CD4-positive, alpha-beta T cell treated with Interleukin-4 for 1 hour (primary cell): ENCODE data around the gene NEK7.
"Not testable (repeated sequence)": the region's sequence is repeated elsewhere in the genome, so short reads cannot be mapped to it uniquely, and the experiment has no call there.

Experiments used
- DNase-seq, 2 donors: peaks; one replicate each; pipeline ENCODE4 v3.0.0-alpha.2; 2020 to 2022

Gene NEK7

DNA sequence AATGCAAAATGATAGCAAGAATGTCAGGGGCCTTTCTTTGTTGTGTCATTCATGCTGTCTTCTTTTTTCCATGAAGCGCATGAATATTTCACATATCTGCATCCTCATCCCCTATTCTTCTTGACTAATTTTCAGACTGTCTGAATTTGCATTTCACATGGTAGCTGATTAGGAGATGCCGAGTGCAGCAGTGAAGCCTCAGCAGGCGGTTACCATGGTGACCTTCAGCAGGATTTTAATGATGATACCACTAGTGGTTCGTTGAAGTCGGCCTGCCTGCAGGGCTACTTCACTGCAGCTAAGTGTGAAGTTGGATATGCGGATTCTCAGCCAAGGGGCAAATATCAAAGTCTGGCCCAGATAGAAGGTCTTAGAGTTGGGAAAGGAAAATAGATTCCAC lies 141.8 kb downstream of the NEK7 start:
- no peak for DNase-seq

DNA sequence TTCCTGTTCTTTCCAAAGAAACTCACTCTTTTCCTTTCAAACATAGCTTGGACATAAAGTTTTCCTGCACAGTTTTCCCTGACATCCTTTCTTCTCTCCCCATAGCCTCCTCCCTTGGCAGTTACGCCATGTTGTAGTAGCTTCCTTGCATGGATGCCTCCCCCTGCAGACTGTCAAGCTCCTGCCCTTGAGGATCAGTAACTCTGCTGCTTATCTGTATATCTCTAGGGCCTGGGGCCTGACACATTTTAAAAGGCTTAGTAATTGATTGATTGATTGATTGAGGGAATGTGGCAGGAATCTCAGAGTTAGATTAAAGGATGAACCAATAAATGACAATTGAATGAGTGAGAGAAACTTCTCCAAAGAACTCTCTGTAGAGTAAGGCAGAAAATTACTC lies 143.7 kb downstream of the NEK7 start:
- no peak for DNase-seq

DNA sequence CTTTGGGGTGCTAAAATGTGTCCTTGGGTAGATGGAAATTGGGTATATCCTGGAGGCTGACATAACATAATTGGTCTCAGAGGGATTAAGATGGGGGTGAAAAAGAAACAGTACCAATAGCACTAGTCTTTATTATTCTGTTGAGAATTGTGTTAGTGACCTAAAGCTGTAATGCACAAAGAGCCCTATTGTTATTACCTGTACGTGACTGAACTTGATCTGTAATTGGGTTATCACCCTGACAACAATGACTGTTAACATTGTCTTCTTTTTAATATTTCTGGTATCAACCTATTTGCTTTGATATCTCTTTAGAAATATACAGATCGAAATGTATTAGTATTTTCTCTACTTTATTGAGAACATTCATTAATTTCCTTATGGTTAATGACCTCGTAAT lies 147.6 kb downstream of the NEK7 start:
- no peak for DNase-seq

- DNase-seq, result not testable (repeated sequence)
Observed at GRCh38 chr1:198314817-198315216, 158.0 kb downstream of the NEK7 start.

DNA sequence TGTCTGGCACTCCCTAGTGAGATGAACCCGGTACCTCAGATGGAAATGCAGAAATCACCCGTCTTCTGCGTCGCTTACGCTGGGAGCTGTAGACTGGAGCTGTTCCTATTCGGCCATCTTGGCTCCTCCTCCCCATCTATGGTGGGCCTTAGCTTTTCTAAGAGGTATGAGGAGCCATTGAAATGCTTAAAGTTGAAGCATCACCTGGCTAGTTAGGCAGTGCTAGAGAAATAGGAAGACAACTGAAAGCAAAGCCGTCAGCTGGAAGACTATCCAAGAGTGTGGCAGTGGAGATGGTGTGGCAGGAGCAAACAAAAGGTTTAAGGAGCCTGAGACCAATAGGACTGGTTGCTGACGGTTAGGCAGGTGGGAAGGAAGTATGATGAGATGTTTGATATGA lies 158.5 kb downstream of the NEK7 start:
- DNase-seq, result not testable (repeated sequence)

GRCh38 chr1:198316546-198317100 lies 159.8 kb downstream of the NEK7 start:
- no peak for DNase-seq

DNA sequence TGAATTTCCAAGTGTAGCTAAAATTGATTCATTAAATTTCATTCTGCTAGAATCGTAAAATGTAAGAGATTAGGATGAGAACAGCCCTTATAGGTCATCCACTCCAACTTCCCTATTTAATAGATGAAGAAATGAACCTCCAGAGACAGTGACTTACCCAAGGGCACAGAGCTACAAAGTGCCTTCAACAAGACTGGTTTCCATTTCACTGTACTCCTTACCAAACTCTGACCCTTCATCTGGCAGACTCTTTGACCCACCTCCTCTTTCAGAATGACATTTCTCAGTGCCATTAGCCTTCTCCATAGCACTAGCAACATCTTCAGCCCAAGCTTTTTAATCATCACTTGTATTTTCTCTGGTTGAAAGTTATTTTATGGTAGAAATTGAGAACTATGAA lies 161.3 kb downstream of the NEK7 start:
- DNase-seq, result no peak

DNA sequence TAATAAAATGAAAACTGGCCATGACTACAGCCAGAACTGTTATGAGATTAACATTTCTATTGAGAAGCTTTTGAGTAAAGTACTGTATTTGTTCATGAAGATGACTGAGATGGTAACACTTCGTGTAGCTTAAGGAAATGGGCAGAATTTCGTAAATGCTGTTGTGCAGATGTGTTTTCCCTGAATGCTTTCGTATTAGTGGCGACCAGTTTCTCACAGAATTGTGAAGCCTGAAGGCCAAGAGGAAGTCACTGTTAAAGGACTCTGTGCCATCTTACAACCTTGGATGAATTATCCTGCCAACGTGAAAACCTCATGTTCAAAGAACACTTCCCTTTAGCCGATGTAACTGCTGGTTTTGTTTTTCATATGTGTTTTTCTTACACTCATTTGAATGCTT lies 164.0 kb downstream of the NEK7 start:
- DNase-seq, result no peak

DNA sequence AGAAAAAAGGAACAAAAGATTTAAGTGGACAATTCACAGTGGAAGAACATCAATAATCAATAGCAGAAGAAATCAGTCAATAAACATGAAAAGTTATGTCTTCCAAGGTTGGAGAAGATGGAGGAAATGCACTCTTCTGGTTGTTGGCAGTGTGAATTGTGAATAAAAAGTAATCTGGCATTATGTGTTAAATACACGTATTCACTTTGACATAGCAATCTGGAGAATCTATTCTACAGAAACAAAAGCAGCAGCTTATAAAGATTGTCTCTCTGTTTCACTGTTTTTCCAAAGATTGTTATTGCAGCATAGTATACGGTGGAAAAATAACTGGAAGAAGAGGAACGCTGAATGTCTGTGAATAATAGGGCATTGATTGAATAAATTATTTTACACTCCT lies 169.4 kb downstream of the NEK7 start:
- DNase-seq, result no peak

- no peak for DNase-seq
Observed at GRCh38 chr1:198326915-198327314, 170.1 kb downstream of the NEK7 start.

DNA sequence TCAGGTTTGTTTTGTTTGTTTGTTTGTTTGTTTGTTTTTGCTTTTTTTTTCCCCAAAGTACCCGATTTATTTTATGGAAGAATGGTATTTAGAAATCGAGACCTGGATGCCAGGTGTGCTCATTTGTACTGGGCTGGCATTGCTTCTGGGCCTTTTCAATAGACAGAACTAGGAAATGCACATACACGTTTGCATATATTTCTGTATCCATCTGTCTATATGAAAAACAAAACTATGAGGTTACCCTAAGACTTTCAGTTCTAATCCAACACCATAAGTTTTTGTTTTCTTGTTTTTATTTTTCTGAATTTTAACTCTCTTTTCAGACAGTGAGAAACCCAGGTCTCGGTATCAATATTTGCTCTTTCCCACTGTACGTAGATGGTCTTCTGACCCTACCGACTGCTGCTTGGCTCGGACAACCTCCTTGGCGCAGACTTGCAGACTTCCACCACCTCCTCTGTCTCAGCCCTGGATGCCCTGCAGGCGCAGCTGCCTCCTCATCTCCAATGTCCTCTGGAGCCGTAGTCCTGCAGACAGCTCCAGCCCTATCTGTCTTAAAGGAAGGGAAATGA lies 171.7 kb downstream of the NEK7 start:
- no peak for DNase-seq

GRCh38 chr1:198330982-198331615 lies 174.3 kb downstream of the NEK7 start:
- no peak for DNase-seq

GRCh38 chr1:198333744-198334143 lies 176.9 kb downstream of the NEK7 start:
- DNase-seq, result no peak

- no peak for DNase-seq
Observed at GRCh38 chr1:198335663-198336062, 178.9 kb downstream of the NEK7 start.

- no peak for DNase-seq
Observed at GRCh38 chr1:198337886-198338285, 181.1 kb downstream of the NEK7 start.

DNA sequence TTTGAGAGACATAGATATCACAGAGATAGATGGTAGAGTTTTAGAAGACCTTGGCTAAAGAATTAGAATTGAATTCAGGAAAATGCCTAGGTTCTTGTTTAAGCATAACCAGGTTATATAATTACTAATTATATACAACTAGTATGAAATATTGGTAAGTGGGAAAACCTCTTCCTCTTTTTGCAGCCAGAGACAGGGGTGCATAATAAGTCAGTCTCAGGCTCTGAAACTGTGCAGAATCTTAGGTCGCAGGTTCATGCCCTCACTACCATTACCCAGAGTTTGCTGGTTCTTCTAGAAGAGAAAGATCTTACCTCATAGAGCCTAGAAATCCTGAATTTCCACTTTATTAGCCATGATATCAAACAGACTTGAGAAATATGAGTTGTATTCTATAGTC lies 183.3 kb downstream of the NEK7 start:
- no peak for DNase-seq

GRCh38 chr1:198346178-198346577 lies 189.4 kb downstream of the NEK7 start:
- no peak for DNase-seq

DNA sequence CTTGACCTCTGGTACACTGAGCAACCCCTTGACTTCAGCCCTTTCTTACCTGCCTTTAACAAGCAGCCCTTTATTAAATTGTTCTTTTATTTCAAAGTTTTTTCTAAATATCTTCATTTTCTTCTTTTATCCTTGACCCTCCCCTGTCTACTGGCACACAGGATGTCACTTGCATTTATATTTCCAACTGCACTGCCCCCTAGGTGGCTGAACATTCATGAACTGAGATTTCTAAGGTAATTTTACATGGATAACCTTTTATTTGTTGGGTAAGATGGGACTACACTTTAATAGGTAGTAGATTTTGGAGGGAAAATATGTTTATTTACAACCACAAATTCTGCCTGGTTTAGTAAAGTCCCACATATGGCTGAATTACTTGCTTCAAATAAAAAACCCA lies 193.7 kb downstream of the NEK7 start:
- no peak for DNase-seq

- no peak for DNase-seq
Observed at GRCh38 chr1:198352975-198353695, 196.3 kb downstream of the NEK7 start.

GRCh38 chr1:198357937-198358336 lies 201.1 kb downstream of the NEK7 start:
- DNase-seq, result no peak

- peak in 1 of 2 donors; percentile 50 for DNase-seq
Observed at GRCh38 chr1:198359024-198359653, 202.3 kb downstream of the NEK7 start.

DNA sequence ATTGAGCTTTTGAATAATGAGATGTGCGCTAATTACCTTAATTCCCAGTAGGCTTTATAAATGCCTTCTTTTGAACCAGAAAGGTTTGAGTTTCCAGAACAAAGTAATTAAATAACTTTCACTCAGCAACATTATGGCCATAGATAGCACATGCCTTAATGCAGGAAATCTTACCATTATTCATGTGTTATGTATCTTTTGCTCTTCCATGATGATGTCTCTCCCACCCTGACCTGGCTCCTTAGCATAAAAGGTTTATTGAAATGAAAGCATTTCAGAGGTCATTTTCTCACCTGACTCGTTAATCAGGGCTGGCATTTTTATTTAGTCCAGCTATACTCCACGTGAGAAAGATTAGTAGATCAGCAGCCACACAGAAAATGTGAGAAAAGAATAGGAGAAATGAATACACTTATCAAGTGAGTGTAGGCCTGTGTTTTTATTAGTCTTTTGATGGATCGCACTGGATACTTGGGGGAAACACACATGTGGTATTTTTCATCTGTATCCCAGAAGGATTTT lies 203.5 kb downstream of the NEK7 start:
- DNase-seq, result no peak

DNA sequence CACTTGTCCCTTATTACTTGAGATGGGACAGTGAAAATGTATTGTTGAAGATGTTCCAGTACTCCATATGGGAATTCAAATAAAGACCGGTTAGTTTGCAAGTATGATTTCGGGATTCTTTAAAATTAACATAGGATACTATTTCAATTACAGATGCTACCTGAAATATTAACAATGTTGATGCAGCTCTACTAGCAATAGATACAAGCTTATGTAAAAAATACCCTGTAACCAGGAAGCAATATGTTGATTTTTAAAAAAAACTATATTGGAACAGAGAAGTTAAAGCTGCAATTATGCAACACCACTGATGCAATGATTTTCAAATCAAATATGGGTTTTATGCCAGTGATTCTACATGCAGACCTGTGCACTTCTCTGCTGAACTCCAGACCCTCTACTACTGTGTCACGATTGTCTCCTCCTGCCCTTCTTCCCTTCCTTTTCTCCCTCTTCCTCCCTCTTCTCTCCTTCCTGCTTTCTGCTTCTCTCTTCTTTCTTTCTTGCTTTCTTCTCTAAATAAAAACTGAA lies 204.5 kb downstream of the NEK7 start:
- no peak for DNase-seq
